ENCODE results near the gene APLP2. TPM values are rescaled to one million over a fixed set of nuclear protein-coding genes. Genes with fewer than 3 reads are reported as not detected.

Gene APLP2
- total and polyA plus RNA-seq, 2 of the 4 experiments (the other 2 are of a cell fraction), result 127 to 235 TPM

DNA sequence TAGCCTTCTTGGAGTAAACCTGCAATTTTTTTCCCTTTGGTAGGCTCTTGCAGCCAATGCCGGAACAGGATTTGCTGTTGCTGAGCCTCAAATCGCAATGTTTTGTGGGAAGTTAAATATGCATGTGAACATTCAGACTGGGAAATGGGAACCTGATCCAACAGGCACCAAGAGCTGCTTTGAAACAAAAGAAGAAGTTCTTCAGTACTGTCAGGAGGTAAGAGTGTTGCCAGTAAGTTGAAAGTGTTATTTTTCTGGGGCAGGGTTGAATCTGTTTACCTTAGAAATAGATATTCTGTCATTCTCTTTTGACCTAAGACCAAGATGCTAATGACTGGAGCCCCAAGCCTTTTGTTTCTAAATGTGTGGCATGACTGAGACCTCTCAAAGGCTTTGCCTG is 39.7 kb downstream of the APLP2 start:
- no peak overlapping the region for H3K27ac ChIP-seq (ENCODE audit: insufficient read depth, low read length)
- no peaks in the 10 kb centered on the region for H3K4me1 ChIP-seq (ENCODE audit: control insufficient read depth, insufficient read depth, low read length)
- H3K9me3 ChIP-seq (ENCODE audit: control insufficient read depth, insufficient read depth, low read length), result no peaks in the 10 kb centered on the region
- H3K4ac ChIP-seq (ENCODE audit: low read depth, low read length), result no peak overlapping the region
- dilution Hi-C loops (cut with HindIII; ENCODE audit: low sequenced_read_pairs, unreplicated experiment) (no loop called here), in situ Hi-C loops (cut with MboI; ENCODE audit: low sequenced_read_pairs) (no loop called here), intact Hi-C loops (cut with micrococcal nuclease) (no loop called here)
- ATAC-seq (ENCODE audit: low read depth) (no peak), DNase-seq (no peak)
- H3K9ac ChIP-seq (ENCODE audit: low read depth, low read length), result no peak overlapping the region
- no peak overlapping the region for H2BK5ac ChIP-seq (ENCODE audit: low read depth, low read length, poor library complexity, severe bottlenecking)
- H2BK120ac ChIP-seq (ENCODE audit: low read depth, low read length), result no peak overlapping the region
- H4K8ac ChIP-seq (ENCODE audit: low read depth in 2 of 2, low read length in 2 of 2), result no peak overlapping the region
- H4K5ac ChIP-seq (ENCODE audit: low read depth, low read length), result no peak overlapping the region
- H3K9me1 ChIP-seq (ENCODE audit: insufficient read depth, low read length), result peaks cover 4% of the 10 kb centered on the region
- H2AK9ac ChIP-seq (replicated peaks; ENCODE audit: low read depth, low read length, poor library complexity), result no peak overlapping the region
- WGBS, 2 experiments (ENCODE audit: extremely low coverage in 2 of 2, insufficient read length in 1 of 2), result no CpG with 5 or more reads among the region's 2 CpGs
- H3K79me1 ChIP-seq (ENCODE audit: low read depth in 1 of 2, low read length in 2 of 2), result peaks cover 16 to 18% of the 10 kb centered on the region in 2 experiments
- no peak overlapping the region for H4K91ac ChIP-seq (ENCODE audit: insufficient read depth, low read depth, low read length)
- no peak overlapping the region for H3K18ac ChIP-seq (ENCODE audit: low read depth, low read length)
- BruUV-seq (replicated peaks), result no TSS peak
- ChIA-PET CTCF (no interaction called here), POLR2A (ENCODE audit: unreplicated experiment) (no interaction called here)
- no peak overlapping the region for H2AFZ ChIP-seq (replicated peaks; ENCODE audit: low read length, poor library complexity)
- TF ChIP-seq NFE2L2 (IDR thresholded peaks at IDR 0.05; ENCODE audit: low read depth, low read length) (no peak), CEBPB (IDR thresholded peaks at IDR 0.05; ENCODE audit: low read depth, low read length) (no peak), POLR2A (IDR thresholded peaks at IDR 0.05; ENCODE audit: low read depth, low read length) (no peak), BHLHE40 (IDR thresholded peaks at IDR 0.05; ENCODE audit: low read depth, low read length) (no peak), CHD1 (IDR thresholded peaks at IDR 0.05; ENCODE audit: low read depth, low read length) (no peak), FOS (IDR thresholded peaks at IDR 0.05; ENCODE audit: low read depth, low read length) (no peak), MAZ (IDR thresholded peaks at IDR 0.05; ENCODE audit: borderline replicate concordance, low read depth, low read length) (no peak), MXI1 (IDR thresholded peaks at IDR 0.05; ENCODE audit: borderline replicate concordance, low read depth, low read length) (no peak), SMC3 (IDR thresholded peaks at IDR 0.05; ENCODE audit: low read depth, low read length) (no peak), RAD21 (IDR thresholded peaks at IDR 0.05; ENCODE audit: low read length) (no peak), RFX5 (IDR thresholded peaks at IDR 0.05; ENCODE audit: low read depth, low read length) (no peak), RCOR1 (IDR thresholded peaks at IDR 0.05; ENCODE audit: insufficient replicate concordance, low read length) (no peak), MAFK (IDR thresholded peaks at IDR 0.05; ENCODE audit: low read depth, low read length) (no peak)
- TF ChIP-seq, protein P1, sequence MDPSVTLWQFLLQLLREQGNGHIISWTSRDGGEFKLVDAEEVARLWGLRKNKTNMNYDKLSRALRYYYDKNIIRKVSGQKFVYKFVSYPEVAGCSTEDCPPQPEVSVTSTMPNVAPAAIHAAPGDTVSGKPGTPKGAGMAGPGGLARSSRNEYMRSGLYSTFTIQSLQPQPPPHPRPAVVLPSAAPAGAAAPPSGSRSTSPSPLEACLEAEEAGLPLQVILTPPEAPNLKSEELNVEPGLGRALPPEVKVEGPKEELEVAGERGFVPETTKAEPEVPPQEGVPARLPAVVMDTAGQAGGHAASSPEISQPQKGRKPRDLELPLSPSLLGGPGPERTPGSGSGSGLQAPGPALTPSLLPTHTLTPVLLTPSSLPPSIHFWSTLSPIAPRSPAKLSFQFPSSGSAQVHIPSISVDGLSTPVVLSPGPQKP (IDR thresholded peaks at IDR 0.05; ENCODE audit: borderline replicate concordance, low read depth, low read length), result no peak
- TF ChIP-seq, protein P2, sequence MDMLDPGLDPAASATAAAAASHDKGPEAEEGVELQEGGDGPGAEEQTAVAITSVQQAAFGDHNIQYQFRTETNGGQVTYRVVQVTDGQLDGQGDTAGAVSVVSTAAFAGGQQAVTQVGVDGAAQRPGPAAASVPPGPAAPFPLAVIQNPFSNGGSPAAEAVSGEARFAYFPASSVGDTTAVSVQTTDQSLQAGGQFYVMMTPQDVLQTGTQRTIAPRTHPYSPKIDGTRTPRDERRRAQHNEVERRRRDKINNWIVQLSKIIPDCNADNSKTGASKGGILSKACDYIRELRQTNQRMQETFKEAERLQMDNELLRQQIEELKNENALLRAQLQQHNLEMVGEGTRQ (IDR thresholded peaks at IDR 0.05; ENCODE audit: low read depth, low read length), result no peak
- TF ChIP-seq, protein P3, sequence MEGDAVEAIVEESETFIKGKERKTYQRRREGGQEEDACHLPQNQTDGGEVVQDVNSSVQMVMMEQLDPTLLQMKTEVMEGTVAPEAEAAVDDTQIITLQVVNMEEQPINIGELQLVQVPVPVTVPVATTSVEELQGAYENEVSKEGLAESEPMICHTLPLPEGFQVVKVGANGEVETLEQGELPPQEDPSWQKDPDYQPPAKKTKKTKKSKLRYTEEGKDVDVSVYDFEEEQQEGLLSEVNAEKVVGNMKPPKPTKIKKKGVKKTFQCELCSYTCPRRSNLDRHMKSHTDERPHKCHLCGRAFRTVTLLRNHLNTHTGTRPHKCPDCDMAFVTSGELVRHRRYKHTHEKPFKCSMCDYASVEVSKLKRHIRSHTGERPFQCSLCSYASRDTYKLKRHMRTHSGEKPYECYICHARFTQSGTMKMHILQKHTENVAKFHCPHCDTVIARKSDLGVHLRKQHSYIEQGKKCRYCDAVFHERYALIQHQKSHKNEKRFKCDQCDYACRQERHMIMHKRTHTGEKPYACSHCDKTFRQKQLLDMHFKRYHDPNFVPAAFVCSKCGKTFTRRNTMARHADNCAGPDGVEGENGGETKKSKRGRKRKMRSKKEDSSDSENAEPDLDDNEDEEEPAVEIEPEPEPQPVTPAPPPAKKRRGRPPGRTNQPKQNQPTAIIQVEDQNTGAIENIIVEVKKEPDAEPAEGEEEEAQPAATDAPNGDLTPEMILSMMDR (conservative IDR thresholded peaks at IDR 0.05; ENCODE audit: low read depth, low read length), result no peak
- peaks cover 17% of the 10 kb centered on the region for H3K27me3 ChIP-seq (ENCODE audit: control insufficient read depth, insufficient read depth, low read length)
- peaks cover 49% of the 10 kb centered on the region for H4K20me1 ChIP-seq (ENCODE audit: insufficient read depth, low read length)
- no peak overlapping the region for H3K4me2 ChIP-seq (ENCODE audit: low read depth, low read length)
- H2BK20ac ChIP-seq (ENCODE audit: low read depth, low read length), result no peak overlapping the region
- no peak overlapping the region for H2BK15ac ChIP-seq (ENCODE audit: low read depth, low read length)
- H3K36me3 ChIP-seq (ENCODE audit: control insufficient read depth, insufficient read depth, low read length), result peaks cover 16% of the 10 kb centered on the region
- H3K4me3 ChIP-seq (ENCODE audit: insufficient read depth, low read depth, low read length), result no peak overlapping the region
- no peak overlapping the region for H2AK5ac ChIP-seq (ENCODE audit: low read depth, low read length)
- no peak overlapping the region for H3K14ac ChIP-seq (replicated peaks; ENCODE audit: low read depth, low read length)
- no peak overlapping the region for H3K23ac ChIP-seq (ENCODE audit: low read depth, low read length)
- no peak overlapping the region for H3K56ac ChIP-seq (ENCODE audit: extremely low read depth, insufficient read depth, low read length)
